GM19452 (cell line): Measurements from ENCODE around the gene WNT7A.

Experiments
- ATAC-seq: cut with Tn5 transposase; IDR thresholded peaks from one replicate; pipeline ENCODE4 v1.9.1; 2021; ENCODE audit not compliant: unreplicated experiment

Gene WNT7A

DNA sequence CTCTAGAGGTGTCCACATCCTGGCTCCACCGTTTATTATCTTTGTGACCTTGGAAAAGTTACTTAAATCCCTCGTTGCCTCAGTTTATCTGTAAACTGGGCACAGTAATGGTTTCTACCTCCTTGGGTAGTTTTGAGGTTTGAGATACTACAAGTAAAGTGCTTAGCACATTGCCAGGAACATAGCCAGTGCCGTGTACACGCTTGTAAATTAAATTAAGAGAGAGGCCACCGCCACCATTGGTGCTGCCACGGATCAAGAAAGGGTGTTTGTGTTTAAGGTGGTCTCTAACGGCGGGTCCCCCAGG is 5.8 kb upstream of the WNT7A start:
- ATAC-seq, result no peak

DNA sequence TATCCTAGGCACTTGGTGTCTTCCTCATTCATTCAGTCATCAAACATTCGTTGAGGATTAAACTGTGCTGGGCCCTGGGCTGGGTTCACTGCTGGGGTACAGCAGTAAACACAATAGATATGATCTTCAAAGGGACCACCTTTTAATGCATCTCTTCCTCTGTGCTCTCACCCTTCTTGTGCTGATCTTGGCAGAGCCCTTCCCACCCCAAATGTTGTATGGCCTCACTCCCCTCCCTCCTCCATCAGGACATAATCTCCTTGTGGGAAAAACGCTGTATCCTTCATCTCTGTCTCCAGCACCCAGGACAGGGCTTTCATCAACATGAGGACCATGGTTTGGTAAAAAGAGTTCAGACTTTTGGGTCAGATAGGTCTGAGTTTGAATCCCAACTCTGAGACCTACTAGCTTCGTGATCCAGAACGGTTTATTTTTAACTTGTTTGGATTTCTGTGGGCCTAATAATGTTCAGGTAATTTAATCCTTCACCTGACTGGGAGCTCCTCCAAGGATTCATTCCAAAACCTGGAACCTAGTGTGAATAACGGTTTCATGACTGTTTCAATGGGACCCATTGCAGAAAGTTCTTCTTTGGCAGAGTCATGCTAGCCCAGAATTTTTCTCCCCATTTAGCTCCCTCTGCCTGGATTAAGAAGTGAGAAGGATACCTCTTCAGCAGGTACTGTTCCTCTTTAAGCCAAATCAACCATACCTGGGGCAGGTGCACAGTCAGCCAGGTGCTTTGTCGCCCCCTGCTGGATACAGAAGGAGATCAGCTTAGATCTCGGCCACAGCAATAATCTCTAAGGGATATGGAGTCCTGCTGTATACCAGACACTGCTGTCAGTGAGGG is 5.2 kb upstream of the WNT7A start:
- ATAC-seq, result no peak

DNA sequence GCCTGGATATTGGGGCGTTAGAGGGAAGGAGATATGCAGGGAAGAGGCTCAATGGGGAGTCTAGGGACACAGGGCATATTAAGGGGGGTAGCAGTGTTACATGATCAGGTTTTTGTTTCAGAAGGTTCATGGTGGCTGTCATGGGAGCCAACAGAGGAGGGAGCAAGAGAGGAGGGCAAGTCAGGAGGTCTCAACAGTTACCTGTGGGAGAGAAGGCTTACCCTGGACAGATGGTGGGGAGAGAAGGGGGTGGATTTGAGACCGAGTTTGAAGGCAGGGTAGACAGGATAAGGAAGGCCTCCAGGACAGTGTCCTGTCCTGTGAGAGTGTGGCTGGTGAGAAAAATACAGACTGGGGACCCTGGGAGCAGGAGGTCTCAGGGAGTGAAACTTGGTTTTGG is 3.8 kb upstream of the WNT7A start:
- no peak for ATAC-seq

GRCh38 chr3:13882876-13883275 is 3.0 kb upstream of the WNT7A start:
- ATAC-seq, result no peak

DNA sequence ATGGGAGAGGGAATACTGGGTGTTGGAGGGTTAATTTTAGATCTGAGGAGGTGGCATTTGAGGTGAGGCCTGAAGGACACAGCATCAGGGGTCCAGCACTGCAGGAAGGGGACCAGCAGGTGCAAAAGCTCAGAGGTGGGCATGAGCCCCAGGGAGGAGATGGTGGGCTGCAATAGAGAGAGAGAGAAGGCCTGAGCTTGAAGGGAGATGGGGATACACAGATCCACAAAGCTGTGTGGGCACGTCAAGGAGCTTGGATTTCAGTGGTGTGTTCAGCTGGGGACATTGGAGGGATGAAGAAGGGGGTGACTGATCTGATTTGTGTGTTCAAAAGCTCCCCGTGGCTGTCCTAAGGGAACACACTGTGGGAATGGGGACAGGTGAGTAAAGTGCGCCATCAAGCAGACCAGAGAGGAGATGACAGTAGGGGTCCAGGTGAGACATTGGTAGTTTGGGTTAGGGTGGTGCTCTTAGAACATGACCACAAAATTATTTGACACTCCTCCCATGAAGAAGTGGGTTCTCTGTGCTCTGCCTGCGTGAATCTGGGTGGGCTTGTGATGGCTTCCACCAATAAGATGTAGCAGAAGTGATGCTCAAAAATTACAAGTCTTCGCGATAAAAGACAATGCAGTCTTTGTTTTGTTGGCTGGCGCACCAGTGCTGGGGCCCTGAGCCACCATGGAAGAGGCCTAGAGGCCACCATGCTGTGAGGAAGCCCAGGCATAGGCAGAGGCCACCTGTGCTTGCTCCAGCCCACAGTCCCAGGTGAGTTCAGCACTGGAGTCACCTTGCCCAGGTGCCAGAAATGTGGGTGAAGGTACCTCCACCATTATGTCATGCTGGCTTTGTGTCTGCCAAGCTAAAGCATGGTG is 1.9 kb upstream of the WNT7A start:
- ATAC-seq, result no peak

DNA sequence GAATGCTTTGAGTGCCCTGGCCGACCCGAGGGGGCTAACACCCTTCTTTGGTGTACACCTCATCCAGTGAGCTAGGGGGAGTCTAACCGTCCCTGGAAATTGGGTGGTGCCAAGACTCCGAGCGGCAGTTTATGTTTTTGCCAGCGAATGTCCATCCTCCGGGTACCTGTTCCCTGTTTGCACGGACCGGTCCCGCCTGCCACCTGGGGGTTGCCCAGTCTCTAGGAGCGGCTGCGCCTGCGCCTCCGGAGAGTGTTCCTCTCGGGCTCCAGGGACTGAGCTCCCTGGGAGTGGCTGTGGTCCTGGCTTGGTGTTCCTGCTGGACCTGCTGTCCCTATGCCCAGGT is 913 bp upstream of the WNT7A start:
- no peak for ATAC-seq

- ATAC-seq, result no peak
Measured at GRCh38 chr3:13879102-13879945, 547 bp downstream of the WNT7A start.

DNA sequence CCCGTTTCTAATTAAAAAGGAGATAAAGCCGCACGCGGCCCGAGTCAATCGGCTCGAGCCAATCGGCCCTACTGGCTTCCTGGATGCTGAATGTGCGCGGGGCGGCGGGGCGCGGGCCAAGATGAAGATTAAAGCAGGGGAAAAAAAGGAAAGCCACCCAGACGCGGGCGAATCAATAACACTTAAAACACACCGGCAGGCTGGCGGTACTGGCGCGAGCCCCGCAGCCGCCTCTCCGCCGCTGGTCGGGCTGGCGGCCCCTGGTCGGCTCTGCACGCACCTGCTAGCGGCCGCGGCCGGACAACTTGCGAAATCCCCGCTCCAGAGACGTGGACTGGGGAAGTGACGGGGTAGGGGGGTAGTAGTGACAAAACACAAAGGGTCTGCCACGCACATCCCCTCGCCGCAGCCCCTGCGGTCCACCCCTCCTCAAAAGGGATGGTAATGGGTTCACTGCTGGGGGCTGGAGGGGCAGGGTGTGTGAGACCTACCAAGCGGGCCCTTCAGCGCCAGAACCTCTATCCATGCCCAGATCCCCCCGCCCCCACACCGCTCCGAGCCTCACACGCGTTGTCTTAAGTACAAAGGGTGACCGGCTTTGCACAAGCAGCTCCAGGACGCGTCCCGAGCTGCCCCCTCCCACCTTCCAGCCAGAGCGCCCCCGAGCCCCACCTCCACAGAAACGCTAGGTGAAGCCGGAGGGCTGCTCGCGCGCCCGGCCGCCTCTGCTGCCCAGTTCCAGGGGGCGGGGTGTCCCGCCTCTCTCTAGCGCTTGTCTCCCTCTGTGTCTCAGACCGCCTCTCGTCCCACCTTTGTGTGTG is 1.4 kb downstream of the WNT7A start:
- ATAC-seq, result no peak

GRCh38 chr3:13877911-13878280 is 2.0 kb downstream of the WNT7A start:
- no peak for ATAC-seq

DNA sequence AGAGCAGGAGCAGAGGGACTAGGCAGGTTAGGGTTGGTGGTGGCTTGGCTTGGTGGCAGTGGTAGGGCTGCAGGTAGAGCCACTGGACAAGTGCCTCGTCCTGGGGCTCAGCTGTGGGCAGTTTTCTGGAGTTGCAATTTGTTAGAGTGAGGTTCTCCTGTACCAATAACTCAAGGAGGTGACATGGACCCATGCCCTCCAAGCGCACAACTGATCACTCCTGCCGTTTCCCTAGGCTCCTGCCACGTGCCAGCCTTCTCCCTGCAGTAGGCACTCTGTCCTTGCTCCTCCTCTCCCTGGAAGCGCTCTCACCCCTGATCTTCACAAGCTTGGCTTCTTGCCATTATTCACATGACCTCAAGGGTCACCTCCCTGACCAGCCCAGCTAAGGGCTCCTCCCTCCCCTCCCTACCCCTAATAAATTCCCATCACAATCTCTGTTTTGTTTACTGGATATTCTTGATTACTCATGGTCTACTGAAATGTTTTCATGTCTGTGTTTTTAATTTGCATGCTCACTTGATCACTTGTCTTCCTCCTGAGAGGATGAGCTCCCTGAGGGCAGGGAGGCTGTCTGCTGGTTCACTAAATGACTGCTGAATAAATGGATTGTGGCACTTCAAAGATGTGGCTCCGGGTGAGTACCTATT is 3.3 kb downstream of the WNT7A start:
- no peak for ATAC-seq

DNA sequence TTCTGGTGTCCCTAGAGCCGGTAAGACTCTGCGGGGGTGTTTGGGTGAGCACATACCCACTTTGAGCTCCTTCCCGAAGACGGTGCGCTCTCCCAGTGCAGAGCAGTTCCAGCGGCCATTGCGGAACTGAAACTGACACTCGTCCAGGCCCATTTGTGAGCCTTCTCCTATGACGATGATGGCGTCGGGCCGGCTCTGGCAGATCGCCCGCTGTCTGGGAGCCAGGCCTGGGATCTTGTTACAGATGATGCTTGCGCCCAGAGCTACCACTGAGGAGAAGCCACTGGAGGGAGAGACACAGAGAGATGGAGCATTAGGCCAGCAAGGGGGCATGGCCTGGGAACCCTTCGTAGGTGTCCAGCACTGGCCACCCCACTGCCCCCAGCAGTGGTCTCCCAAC is 5.0 kb downstream of the WNT7A start:
- no peak for ATAC-seq

DNA sequence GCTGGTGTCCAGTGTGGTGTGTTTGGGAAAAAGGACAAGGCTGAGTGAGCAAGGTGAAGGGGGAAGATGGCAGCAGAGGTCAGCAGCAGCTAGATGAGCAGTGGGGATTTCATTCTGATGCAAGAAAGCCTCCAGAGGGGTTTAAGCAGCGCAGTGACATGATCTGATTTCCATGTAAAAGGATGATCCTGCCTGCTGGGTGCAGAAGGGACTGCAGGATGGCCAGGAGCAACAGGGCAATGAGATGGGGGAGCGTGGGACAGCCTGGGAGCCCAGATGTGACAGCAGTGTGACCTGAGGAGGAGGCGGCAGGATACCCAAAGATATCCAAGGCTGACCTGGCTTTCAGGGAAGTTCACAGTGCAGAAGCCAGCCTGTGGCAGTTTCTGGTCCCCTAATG is 6.1 kb downstream of the WNT7A start:
- ATAC-seq, result no peak

DNA sequence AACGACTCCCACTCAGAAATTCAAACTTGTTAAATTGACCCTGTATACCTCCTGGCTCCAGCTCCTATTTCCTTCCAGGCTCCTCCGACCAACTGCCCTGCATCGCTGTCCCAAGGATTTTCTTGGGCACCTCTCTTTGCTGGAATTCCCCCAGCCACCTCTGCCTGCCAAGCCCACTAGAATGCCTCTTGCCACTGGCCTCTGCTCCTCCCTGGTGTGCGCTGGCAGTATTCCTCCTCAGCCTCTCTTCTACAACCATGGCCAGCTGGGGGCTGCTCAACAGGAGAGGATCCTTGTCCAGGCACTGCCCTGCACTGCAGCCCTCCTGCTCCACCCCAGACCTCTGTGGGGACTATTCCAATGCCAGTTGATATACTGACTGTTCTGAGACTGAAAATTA is 7.4 kb downstream of the WNT7A start:
- no peak for ATAC-seq

- ATAC-seq, result no peak
Measured at GRCh38 chr3:13871791-13872190, 8.1 kb downstream of the WNT7A start.

- no peak for ATAC-seq
Measured at GRCh38 chr3:13870902-13871301, 9.0 kb downstream of the WNT7A start.

- no peak for ATAC-seq
Measured at GRCh38 chr3:13869761-13870343, 10.0 kb downstream of the WNT7A start.

DNA sequence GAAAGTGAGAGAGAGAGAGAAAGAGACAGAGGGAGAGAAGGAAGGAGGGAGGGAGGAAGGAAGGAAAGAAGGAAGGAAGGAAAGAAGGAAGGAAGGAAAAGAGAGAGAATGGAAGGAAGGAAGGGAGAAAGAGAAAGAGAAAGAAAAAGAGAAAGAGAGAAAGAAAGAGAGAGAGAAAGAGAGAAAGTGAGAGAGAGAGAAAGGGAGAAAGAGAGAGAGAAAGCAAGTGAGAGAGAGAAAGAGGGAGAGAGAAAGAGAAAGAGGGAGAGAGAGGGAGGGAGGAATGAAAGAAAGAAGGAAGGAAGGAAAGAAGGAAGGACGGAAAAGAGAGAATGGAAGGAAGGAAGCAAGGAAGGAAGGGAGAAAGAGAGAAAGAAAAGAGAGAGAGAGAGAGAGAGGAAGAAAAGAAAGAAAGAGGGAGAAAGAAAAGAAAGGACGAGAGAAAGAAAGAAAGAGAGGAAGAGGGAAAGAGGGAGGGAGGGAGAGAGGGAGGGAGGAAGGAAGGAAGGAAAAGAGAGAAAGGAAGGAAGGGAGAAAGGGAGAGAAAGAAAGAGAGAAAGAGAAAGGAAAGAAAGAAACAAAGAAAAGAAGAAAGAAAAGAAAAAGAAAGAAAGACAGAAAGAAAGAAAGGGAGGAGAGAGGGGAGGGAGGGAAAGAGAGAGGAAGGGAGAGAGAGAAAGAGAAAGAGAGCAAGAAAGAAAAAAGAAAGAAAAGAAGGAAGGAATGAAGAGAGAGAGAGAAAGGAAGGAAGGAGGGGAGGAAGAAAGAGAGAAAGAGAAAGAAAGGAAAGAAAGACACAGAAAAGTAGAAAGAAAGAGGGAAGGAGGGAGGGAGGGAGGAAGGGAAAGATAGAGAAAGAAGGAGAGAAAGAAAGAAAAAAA is 10.8 kb downstream of the WNT7A start:
- no peak for ATAC-seq

DNA sequence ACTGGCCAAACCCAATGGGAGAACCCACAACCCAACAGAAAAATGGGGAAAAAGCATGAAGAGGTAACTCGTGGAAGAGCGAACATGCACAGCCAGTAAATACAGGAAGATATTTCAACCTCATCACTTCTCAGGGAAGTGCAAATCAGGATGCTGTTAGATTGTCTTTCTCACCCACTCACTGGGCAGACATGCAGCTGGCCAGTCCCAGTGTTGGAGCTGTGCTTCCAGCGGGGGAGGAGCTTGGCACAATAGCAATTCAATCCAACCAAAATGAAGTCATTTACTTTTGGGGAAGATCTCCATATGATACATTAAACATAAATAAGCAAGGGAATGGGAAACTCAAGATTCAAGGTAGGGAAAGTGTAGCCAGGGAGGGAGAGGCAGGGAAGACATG is 12.1 kb downstream of the WNT7A start:
- ATAC-seq, result no peak
